HG03460 (cell line): ENCODE measurements around the gene SFTA2.
"Not testable (repeated sequence)": the region's sequence is repeated elsewhere in the genome, so short reads cannot be mapped to it uniquely, and the experiment has no call there.

Experiments used
- ATAC-seq: cut with Tn5 transposase; IDR thresholded peaks from one replicate; pipeline ENCODE4 v1.9.1; 2021; ENCODE audit not compliant: unreplicated experiment

The SFTA2 gene

GRCh38 chr6:30944051-30944450 is 12.1 kb upstream of the SFTA2 start:
- no peak for ATAC-seq

GRCh38 chr6:30942338-30943060 is 10.5 kb upstream of the SFTA2 start:
- no peak for ATAC-seq

- no peak for ATAC-seq
Observed at GRCh38 chr6:30940361-30940986, 8.5 kb upstream of the SFTA2 start, which contains the start of gene MUCL3. Gene MUCL3, plus strand, starts transcription at chr6:30940973. Its CDS starts 27 bp downstream, at chr6:30941000.

- ATAC-seq: no peak
Observed at GRCh38 chr6:30939473-30939872, 7.5 kb upstream of the SFTA2 start.

- ATAC-seq: no peak
Observed at GRCh38 chr6:30938730-30939129, 6.8 kb upstream of the SFTA2 start.

GRCh38 chr6:30937265-30937664 is 5.3 kb upstream of the SFTA2 start:
- no peak for ATAC-seq

DNA sequence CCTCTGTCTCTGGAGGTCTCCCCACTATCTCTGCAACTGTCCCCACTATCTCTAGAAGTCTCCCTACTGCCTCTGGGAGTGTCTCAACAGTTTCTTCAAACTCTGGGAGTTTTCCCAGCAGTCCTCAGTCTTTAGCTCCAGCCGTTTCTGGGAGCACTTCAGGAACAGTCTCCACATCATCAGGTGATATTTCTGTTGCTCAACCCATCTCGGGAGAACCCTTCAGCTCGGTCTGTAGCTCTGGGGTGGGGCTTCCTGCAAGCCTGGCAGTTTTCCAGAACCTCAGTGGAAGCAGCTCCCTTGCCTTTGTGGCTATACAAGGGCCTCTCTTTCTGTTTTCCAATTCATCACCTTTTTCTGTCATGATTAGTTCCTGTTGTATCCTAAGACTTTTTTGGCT is 3.0 kb upstream of the SFTA2 start:
- no peak for ATAC-seq

- ATAC-seq: no peak
Observed at GRCh38 chr6:30932665-30933365, 845 bp upstream of the SFTA2 start.

- no peak for ATAC-seq
Observed at GRCh38 chr6:30931272-30931671, 698 bp downstream of the SFTA2 start.

- ATAC-seq: no peak
Observed at GRCh38 chr6:30930506-30930905, 1.5 kb downstream of the SFTA2 start.

- no peak for ATAC-seq
Observed at GRCh38 chr6:30928677-30929076, 3.3 kb downstream of the SFTA2 start.

DNA sequence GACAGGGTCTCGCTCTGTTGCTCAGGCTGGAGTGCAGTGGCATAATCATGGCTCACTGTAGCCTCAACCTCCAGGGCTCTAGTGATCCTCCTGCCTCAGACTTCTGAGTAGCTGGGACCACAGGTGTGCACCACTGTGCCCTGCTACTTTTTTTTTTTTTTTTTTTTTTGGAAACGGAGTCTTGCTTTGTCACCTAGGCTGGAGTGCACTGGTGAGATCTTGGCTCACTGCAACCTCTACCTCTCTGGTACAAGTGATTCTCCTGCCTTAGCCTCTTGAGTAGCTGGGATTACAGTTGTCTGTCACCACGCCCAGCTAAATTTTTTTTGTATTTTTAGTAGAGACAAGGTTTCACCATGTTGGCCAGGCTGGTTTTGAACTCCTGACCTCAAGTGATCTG is 4.9 kb downstream of the SFTA2 start:
- not testable (repeated sequence) for ATAC-seq

GRCh38 chr6:30926644-30927043 is 5.3 kb downstream of the SFTA2 start:
- no peak for ATAC-seq

GRCh38 chr6:30924040-30924627 is 7.8 kb downstream of the SFTA2 start:
- ATAC-seq: not testable (repeated sequence)

DNA sequence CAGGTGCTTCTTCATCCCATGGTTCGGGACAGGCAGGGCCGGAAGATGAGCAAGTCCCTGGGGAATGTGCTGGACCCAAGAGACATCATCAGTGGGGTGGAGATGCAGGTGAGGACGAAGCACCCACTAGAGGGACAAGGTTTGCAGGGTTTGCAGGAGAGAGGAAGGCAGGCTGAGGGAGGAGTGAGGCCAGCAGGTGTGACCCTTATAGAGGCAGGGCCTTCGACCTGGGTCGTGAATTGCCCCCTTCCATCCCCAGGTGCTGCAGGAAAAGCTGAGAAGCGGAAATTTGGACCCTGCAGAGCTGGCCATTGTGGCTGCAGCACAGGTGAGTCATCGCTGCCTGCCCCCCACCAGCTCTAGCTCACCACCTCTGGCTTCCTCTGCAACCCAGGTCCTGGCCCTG is 9.5 kb downstream of the SFTA2 start:
- no peak for ATAC-seq

- no peak for ATAC-seq
Observed at GRCh38 chr6:30918670-30919069, 13.3 kb downstream of the SFTA2 start.

DNA sequence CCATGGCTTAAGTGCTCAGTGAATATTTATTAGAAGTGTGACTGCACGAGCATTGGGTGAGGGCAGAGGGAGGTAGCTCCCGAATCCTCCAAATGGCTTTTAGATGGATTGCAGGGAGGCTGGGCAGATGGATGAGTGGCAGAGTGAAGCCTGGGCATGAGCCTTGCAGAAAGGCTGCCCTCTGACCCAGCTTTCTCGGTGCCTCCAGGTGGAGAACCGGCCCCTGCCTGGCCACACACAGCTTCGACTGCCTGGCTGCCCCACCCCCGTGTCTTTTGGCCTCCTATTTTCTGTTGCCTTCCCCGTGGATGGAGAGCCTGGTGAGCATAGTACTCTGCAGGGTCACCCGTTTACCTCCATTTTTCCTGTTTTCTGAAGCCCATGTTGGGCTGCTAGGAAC is 14.5 kb downstream of the SFTA2 start:
- no peak for ATAC-seq

DNA sequence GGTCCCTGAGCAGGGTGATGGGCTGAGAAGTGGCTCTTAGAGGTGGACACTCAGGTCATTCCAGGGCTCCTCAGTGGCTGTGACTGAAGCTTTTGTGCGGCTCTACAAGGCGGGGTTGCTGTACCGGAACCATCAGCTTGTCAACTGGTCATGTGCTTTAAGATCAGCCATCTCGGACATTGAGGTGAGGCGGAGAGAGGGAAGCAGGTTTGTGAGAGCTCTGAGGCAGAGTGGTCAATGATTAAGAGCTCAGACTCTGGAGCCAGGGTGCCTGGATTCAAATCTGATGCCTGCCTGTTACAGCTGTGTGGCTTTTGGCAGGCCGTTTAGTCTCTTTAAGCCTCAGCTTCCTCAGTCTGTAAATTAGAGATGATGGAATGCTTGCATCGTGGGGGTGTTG is 14.9 kb downstream of the SFTA2 start:
- ATAC-seq: no peak

- no peak for ATAC-seq
Observed at GRCh38 chr6:30915591-30915946, 16.4 kb downstream of the SFTA2 start.

GRCh38 chr6:30914854-30915590 is 16.9 kb downstream of the SFTA2 start:
- no peak for ATAC-seq
